Neural cell (in vitro differentiated cells): ENCODE data around the gene INTS11.

Source experiments
- CTCF ChIP-seq: fragments of 450-650 bp; IDR thresholded peaks from 2 replicates; pipeline ENCODE4 v1.5.1; 2014; ENCODE audit warnings: antibody characterized with exemption, mild to moderate bottlenecking, moderate library complexity; ENCODE audit not compliant: poor library complexity, severe bottlenecking
- EP300 ChIP-seq: fragments of 450-650 bp; conservative IDR thresholded peaks from 2 replicates; pipeline ENCODE4 v1.6.1; 2014; ENCODE audit warnings: antibody characterized with exemption, mild to moderate bottlenecking, moderate library complexity; ENCODE audit not compliant: poor library complexity, severe bottlenecking
- POLR2AphosphoS5 ChIP-seq: IDR thresholded peaks from 2 replicates; pipeline ENCODE4 v1.6.1; 2012
- RAD21 ChIP-seq: fragments of 450-650 bp; conservative IDR thresholded peaks from 2 replicates; pipeline ENCODE4 v1.6.1; 2014; ENCODE audit warnings: antibody characterized with exemption, mild to moderate bottlenecking, moderate library complexity
- REST ChIP-seq: IDR thresholded peaks from 2 replicates; pipeline ENCODE4 v1.6.1; 2012; ENCODE audit warnings: borderline replicate concordance
- SMC3 ChIP-seq: fragments of 450-650 bp; conservative IDR thresholded peaks from 2 replicates; pipeline ENCODE4 v1.6.1; 2014; ENCODE audit warnings: antibody characterized with exemption, mild to moderate bottlenecking, moderate library complexity; ENCODE audit not compliant: poor library complexity
- TAF1 ChIP-seq: IDR thresholded peaks from 2 replicates; pipeline ENCODE4 v1.6.1; 2012; ENCODE audit warnings: low read depth

- no peak for TF ChIP-seq TAF1
- TF ChIP-seq POLR2AphosphoS5, result no peak
- no peak for TF ChIP-seq CTCF
- no peak for TF ChIP-seq EP300
- TF ChIP-seq REST, result no peak
- TF ChIP-seq SMC3, result no peak
- no peak for TF ChIP-seq RAD21
Measured at GRCh38 chr1:1365875-1366698, 41.6 kb upstream of the INTS11 start.
